ENCODE data around the gene COL5A1. TPM values are rescaled to one million over a fixed set of nuclear protein-coding genes. Genes with fewer than 3 reads are reported as not detected.

The COL5A1 gene
- total RNA-seq, 1 donor: 801 TPM

DNA sequence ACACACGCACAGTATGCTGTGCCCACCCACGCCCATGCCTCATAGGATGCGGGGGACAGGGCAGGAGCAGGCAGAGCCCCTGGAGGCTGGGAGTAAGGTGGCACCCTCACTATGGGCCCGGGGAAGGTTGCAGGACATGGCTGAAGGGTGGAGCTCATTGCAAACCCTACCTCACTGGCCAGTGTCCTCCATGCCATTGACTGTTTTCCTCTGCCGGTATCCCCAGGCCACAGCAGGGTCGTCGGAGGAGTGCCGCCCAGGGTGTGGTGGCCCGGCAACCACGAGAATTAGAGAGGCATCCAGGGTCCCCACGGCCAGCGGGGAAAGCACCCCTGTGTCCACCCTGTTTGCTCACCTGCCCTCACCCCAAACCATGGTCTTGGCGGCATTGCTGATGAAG is 179.3 kb downstream of the COL5A1 start:
- Histone ChIP-seq H4K20me1 (ENCODE audit: insufficient read depth, low read length) (peaks cover 48% of the 10 kb centered on the region), H3K9me3 (ENCODE audit: low read depth, low read length) (no peaks in the 10 kb centered on the region), H3K27ac (ENCODE audit: low read depth, low read length) (no peak overlapping the region), H3K4me3 (ENCODE audit: insufficient read depth, low read length) (no peak overlapping the region), H3K27me3 (ENCODE audit: insufficient read depth, low read length) (no peaks in the 10 kb centered on the region), H3K36me3 (ENCODE audit: insufficient read depth, low read length) (peaks cover 97% of the 10 kb centered on the region), H3K4me1 (ENCODE audit: insufficient read depth, low read length) (no peaks in the 10 kb centered on the region), H2AFZ (ENCODE audit: low read length) (no peak overlapping the region), H3K79me2 (ENCODE audit: insufficient read depth, low read length) (peaks cover 5% of the 10 kb centered on the region), H3K4me2 (ENCODE audit: insufficient read depth, low read length) (no peak overlapping the region)
- DNase-seq (ENCODE audit: insufficient read length, low spot score, missing footprints): no peak
- TF ChIP-seq, protein P1, sequence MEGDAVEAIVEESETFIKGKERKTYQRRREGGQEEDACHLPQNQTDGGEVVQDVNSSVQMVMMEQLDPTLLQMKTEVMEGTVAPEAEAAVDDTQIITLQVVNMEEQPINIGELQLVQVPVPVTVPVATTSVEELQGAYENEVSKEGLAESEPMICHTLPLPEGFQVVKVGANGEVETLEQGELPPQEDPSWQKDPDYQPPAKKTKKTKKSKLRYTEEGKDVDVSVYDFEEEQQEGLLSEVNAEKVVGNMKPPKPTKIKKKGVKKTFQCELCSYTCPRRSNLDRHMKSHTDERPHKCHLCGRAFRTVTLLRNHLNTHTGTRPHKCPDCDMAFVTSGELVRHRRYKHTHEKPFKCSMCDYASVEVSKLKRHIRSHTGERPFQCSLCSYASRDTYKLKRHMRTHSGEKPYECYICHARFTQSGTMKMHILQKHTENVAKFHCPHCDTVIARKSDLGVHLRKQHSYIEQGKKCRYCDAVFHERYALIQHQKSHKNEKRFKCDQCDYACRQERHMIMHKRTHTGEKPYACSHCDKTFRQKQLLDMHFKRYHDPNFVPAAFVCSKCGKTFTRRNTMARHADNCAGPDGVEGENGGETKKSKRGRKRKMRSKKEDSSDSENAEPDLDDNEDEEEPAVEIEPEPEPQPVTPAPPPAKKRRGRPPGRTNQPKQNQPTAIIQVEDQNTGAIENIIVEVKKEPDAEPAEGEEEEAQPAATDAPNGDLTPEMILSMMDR (IDR thresholded peaks at IDR 0.05; ENCODE audit: extremely low read depth, low read depth, low read length): no peak

DNA sequence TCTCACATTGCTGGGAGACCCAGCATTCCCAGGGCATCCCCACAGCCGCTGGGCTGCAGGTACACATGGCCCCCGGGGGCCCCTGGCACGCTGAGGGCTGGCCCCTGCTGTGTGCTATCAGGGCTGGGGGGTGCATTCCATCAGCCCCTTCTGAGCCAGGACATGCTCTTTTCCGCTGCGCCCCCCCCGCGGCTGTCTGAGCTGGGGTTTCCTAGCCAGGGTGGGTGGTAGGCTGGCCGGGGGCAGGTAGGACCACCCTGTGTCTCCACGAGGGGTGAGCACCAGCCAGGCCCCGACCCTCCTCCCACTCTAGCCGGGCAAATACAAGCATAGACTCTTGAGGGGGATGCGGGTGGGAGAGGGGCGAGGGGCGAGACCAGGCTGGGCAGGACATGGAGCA is 180.9 kb downstream of the COL5A1 start:
- Histone ChIP-seq H3K36me3 (ENCODE audit: insufficient read depth, low read length) (peaks cover 97% of the 10 kb centered on the region), H3K79me2 (ENCODE audit: insufficient read depth, low read length) (peaks cover 5% of the 10 kb centered on the region), H3K27ac (ENCODE audit: low read depth, low read length) (no peak overlapping the region), H3K9me3 (ENCODE audit: low read depth, low read length) (no peaks in the 10 kb centered on the region), H3K27me3 (ENCODE audit: insufficient read depth, low read length) (no peaks in the 10 kb centered on the region), H2AFZ (ENCODE audit: low read length) (no peak overlapping the region), H4K20me1 (ENCODE audit: insufficient read depth, low read length) (peaks cover 57% of the 10 kb centered on the region), H3K4me1 (ENCODE audit: insufficient read depth, low read length) (no peaks in the 10 kb centered on the region), H3K4me3 (ENCODE audit: insufficient read depth, low read length) (no peak overlapping the region), H3K4me2 (ENCODE audit: insufficient read depth, low read length) (no peak overlapping the region)
- TF ChIP-seq, protein P1 (IDR thresholded peaks at IDR 0.05; ENCODE audit: extremely low read depth, low read depth, low read length): no peak
- no peak for DNase-seq (ENCODE audit: insufficient read length, low spot score, missing footprints)

DNA sequence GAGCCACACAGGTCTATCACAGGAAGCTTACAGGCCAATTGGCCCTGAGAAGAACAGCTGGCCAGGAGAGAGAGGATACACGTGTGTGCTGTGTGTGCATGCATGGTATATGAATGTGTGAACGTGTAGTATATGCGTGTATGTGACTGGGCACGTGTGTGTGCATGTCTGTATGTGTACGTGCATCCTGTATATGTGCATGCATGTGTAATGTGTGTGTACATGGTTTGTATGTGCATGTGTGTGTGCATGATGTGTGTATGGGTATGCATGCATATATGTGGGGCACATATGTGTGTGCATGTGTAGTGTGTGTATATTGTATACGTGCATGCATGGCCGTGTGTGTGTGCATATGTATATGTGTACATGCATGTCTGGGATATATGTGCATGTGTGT is 182.0 kb downstream of the COL5A1 start:
- DNase-seq (ENCODE audit: insufficient read length, low spot score, missing footprints): no peak
- peaks cover 5% of the 10 kb centered on the region for H3K79me2 ChIP-seq (ENCODE audit: insufficient read depth, low read length)
- no peak overlapping the region for H3K4me2 ChIP-seq (ENCODE audit: insufficient read depth, low read length)

DNA sequence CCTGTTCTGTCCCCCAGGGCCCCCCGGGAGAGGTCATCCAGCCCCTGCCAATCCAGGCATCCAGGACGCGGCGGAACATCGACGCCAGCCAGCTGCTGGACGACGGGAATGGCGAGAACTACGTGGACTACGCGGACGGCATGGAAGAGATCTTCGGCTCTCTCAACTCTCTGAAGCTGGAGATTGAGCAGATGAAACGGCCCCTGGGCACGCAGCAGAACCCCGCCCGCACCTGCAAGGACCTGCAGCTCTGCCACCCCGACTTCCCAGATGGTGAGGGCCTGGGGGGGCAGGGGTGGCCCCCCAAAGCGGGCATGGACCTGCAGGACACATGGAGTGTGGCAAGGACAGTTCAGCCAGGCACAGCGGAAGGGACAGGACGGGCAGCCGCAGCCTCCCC is 183.0 kb downstream of the COL5A1 start:
- Histone ChIP-seq H3K27ac (ENCODE audit: low read depth, low read length) (no peak overlapping the region), H3K9me3 (ENCODE audit: low read depth, low read length) (no peaks in the 10 kb centered on the region), H3K4me3 (ENCODE audit: insufficient read depth, low read length) (no peak overlapping the region), H2AFZ (ENCODE audit: low read length) (no peak overlapping the region), H3K4me2 (ENCODE audit: insufficient read depth, low read length) (no peak overlapping the region), H3K27me3 (ENCODE audit: insufficient read depth, low read length) (no peaks in the 10 kb centered on the region), H3K4me1 (ENCODE audit: insufficient read depth, low read length) (no peaks in the 10 kb centered on the region), H3K36me3 (ENCODE audit: insufficient read depth, low read length) (peaks cover 96% of the 10 kb centered on the region), H4K20me1 (ENCODE audit: insufficient read depth, low read length) (peaks cover 59% of the 10 kb centered on the region), H3K79me2 (ENCODE audit: insufficient read depth, low read length) (peaks cover 5% of the 10 kb centered on the region)
- TF ChIP-seq, protein P1 (IDR thresholded peaks at IDR 0.05; ENCODE audit: extremely low read depth, low read depth, low read length): no peak
- no peak for DNase-seq (ENCODE audit: insufficient read length, low spot score, missing footprints)

More for the DNA sequence above, 182.0 kb downstream of the COL5A1 start:
- no peaks in the 10 kb centered on the region for H3K9me3 ChIP-seq (ENCODE audit: low read depth, low read length)
- no peaks in the 10 kb centered on the region for H3K4me1 ChIP-seq (ENCODE audit: insufficient read depth, low read length)
- peaks cover 97% of the 10 kb centered on the region for H3K36me3 ChIP-seq (ENCODE audit: insufficient read depth, low read length)
- H2AFZ ChIP-seq (ENCODE audit: low read length): no peak overlapping the region
- no peak overlapping the region for H3K4me3 ChIP-seq (ENCODE audit: insufficient read depth, low read length)
- no peak overlapping the region for H3K27ac ChIP-seq (ENCODE audit: low read depth, low read length)
- H4K20me1 ChIP-seq (ENCODE audit: insufficient read depth, low read length): peaks cover 56% of the 10 kb centered on the region
- TF ChIP-seq, protein P1 (IDR thresholded peaks at IDR 0.05; ENCODE audit: extremely low read depth, low read depth, low read length): no peak
- no peaks in the 10 kb centered on the region for H3K27me3 ChIP-seq (ENCODE audit: insufficient read depth, low read length)

Measured in osteoblast (primary cell).